ENCODE results near the gene RSPH1.
A peak's percentile ranks its signal among the peaks of the same experiment; 100 is the strongest.

The RSPH1 gene

GRCh38 chr21:42496120-42496838 lies at the start of gene RSPH1:
Gene RSPH1 (minus strand): TSS chr21:42496224. CDS start chr21:42496186, 38 bp downstream.
- peak; percentile 98 for DNase-seq

GRCh38 chr21:42545745-42546144 lies 49.7 kb upstream of the RSPH1 start:
- DNase-seq = no peak

GRCh38 chr21:42545317-42545716 lies 49.3 kb upstream of the RSPH1 start:
- no peak for DNase-seq

- no peak for DNase-seq
Measured at GRCh38 chr21:42544544-42544943, 48.5 kb upstream of the RSPH1 start.

GRCh38 chr21:42543106-42543847 lies 47.3 kb upstream of the RSPH1 start:
- no peak for DNase-seq

GRCh38 chr21:42542596-42542995 lies 46.6 kb upstream of the RSPH1 start:
- DNase-seq = no peak

- DNase-seq = no peak
Measured at GRCh38 chr21:42542196-42542595, 46.2 kb upstream of the RSPH1 start.

GRCh38 chr21:42541618-42542017 lies 45.6 kb upstream of the RSPH1 start:
- DNase-seq = no peak

- no peak for DNase-seq
Measured at GRCh38 chr21:42541174-42541573, 45.1 kb upstream of the RSPH1 start.

- no peak for DNase-seq
Measured at GRCh38 chr21:42540396-42540795, 44.4 kb upstream of the RSPH1 start.

GRCh38 chr21:42539931-42540343 lies 43.9 kb upstream of the RSPH1 start:
- DNase-seq = no peak

GRCh38 chr21:42539342-42539741 lies 43.3 kb upstream of the RSPH1 start:
- DNase-seq = no peak

- peak; percentile 56 for DNase-seq
Measured at GRCh38 chr21:42538479-42539275, 42.7 kb upstream of the RSPH1 start.

GRCh38 chr21:42537106-42537742 lies 41.2 kb upstream of the RSPH1 start:
- DNase-seq = no peak

- DNase-seq = no peak
Measured at GRCh38 chr21:42536601-42537000, 40.6 kb upstream of the RSPH1 start.

- peak; percentile 59 for DNase-seq
Measured at GRCh38 chr21:42535602-42536171, 39.7 kb upstream of the RSPH1 start.

GRCh38 chr21:42534421-42535378 lies 38.7 kb upstream of the RSPH1 start:
- DNase-seq = peak; percentile 56

- no peak for DNase-seq
Measured at GRCh38 chr21:42533963-42534355, 37.9 kb upstream of the RSPH1 start.

- no peak for DNase-seq
Measured at GRCh38 chr21:42533306-42533962, 37.4 kb upstream of the RSPH1 start.

- peak; percentile 88 for DNase-seq
Measured at GRCh38 chr21:42532466-42533181, 36.6 kb upstream of the RSPH1 start.

All from DMS153 (cell line).